ENCODE measurements around the gene SORT1.

The SORT1 gene

DNA sequence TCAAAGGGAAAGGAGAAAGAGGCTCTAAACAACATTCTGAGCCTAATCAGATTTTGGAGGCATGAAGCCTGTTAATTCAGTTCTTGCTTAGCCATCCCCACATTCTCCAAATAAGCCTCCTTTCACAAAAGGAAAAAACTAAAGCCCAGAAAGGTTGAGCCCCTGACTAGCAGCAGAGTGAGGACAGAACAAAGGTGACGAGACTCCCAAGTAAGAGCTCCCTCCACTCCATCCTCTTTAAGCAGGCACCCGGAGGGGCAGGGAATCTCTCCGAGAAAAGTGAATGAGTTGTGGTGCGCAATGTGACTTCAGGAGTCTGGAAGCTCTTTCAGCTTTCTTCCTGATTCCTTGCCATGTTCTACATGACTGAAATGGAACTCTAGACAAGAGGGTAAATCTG is 47.5 kb downstream of the SORT1 start:
- no peak overlapping the region for H3K4me3 ChIP-seq (ENCODE audit: control insufficient read depth, low read depth, low read length)
- DNase-seq (ENCODE audit: low read depth): no peak
- TF ChIP-seq, protein P1, sequence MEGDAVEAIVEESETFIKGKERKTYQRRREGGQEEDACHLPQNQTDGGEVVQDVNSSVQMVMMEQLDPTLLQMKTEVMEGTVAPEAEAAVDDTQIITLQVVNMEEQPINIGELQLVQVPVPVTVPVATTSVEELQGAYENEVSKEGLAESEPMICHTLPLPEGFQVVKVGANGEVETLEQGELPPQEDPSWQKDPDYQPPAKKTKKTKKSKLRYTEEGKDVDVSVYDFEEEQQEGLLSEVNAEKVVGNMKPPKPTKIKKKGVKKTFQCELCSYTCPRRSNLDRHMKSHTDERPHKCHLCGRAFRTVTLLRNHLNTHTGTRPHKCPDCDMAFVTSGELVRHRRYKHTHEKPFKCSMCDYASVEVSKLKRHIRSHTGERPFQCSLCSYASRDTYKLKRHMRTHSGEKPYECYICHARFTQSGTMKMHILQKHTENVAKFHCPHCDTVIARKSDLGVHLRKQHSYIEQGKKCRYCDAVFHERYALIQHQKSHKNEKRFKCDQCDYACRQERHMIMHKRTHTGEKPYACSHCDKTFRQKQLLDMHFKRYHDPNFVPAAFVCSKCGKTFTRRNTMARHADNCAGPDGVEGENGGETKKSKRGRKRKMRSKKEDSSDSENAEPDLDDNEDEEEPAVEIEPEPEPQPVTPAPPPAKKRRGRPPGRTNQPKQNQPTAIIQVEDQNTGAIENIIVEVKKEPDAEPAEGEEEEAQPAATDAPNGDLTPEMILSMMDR (IDR thresholded peaks at IDR 0.05; ENCODE audit: control insufficient read depth, insufficient read depth, low read depth, low read length, missing control alignments): no peak

DNA sequence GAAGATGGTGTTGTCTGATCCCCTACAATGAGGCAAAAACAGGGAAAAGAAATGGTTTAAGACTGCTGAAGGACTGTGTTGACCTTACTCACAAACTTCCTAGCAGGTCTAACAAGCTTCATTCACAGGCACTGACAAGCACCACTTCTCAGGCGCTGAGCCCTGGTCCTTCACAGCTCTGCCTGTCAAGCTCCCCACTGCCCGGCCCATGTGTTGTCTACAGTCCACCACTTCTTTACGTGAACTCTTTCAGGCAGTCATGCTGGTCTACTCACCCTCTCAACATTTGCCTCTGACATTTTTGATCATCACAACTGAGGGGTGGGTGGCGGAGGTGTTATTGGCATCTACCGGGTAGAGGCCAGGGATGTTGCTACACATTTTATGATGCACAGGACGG is 50.2 kb downstream of the SORT1 start:
- DNase-seq (ENCODE audit: low read depth): no peak
- H3K4me3 ChIP-seq (ENCODE audit: control insufficient read depth, low read depth, low read length): no peak overlapping the region
- TF ChIP-seq, protein P1 (IDR thresholded peaks at IDR 0.05; ENCODE audit: control insufficient read depth, insufficient read depth, low read depth, low read length, missing control alignments): no peak

DNA sequence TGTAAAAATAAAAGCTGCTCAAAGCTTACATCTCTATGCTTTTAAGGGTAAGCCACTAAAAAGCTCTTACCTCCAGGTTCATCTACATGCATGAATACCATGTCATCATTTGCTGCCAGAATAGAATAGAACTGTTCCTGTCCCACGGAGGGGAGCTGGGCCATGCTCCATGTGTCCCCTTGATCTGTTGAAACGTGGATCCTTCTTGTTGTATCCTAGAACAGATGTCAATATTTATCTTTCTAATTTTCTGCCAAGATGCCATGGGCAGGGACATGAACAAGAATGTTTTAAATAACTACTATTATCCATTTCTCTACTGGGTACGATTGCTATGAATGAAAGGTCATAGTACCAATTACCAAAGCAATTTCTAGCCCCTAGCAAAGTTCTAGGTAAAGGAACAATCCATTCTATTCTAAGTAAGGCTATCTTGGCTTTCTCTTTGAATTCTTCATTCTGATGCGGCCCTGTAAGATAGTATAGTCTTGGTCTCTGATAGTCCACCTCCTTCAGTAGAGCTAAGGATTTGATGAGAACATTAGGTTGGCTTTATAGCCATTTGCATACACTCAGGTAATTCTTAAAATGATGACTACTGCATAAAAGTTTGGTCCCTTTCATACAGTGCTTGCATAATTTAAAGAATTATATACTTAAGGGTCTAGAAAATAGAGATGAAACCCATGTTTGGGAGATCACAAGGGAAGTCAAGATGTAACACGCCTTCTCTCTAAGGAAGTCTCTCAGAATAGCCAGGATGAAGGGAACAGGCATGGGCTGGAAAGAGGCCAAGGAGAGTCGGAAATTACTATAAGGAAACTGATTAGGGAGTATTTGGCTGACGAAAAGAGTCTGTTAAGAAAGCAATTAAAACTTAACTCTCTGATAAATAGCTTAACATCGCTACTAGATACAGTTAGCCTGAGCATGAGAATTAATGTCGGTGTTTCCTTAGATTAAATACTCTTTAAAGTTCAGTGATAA is 55.5 kb downstream of the SORT1 start:
- no peak for DNase-seq (ENCODE audit: low read depth)
- H3K4me3 ChIP-seq (ENCODE audit: control insufficient read depth, low read depth, low read length): no peak overlapping the region
- TF ChIP-seq, protein P1 (IDR thresholded peaks at IDR 0.05; ENCODE audit: control insufficient read depth, insufficient read depth, low read depth, low read length, missing control alignments): no peak

DNA sequence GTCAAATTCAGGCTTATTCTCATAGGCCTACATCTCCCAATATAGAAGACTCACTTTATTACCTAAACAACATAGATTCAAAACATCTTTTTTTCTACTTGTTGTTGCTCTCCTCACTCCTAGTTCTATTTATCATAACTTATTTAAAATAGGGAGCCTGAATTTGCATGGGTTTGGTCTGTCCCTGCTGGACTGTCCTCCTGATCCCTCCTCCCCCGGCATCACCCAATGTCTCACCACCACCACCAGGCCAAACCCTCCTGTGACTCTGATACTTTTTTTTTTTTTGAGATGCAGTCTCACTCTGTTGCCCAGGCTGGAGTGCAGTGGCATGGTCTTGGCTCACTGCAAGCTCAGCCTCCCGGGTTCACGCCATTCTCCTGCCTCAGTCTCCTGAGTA is 59.1 kb downstream of the SORT1 start:
- H3K4me3 ChIP-seq (ENCODE audit: control insufficient read depth, low read depth, low read length): no peak overlapping the region
- TF ChIP-seq, protein P1 (IDR thresholded peaks at IDR 0.05; ENCODE audit: control insufficient read depth, insufficient read depth, low read depth, low read length, missing control alignments): no peak
- DNase-seq (ENCODE audit: low read depth): no peak

DNA sequence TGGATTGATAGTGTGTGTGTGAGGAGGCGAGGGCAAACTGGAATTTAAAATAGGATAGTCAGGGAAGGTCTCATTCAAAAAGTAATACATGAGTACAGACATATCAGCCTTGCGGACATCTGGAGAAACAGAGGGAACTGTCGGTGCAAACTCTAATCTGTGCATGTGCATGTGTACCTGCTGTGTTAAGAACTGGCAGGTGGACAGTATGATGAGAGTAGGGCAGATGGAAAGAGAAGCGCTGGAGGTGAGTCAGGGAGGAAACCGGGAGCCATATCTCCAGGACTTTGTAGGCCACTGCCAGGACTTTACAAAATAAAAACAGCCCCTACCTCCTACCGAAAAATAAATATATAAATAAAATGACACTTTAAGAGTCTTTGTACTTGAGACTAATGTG is 59.6 kb downstream of the SORT1 start:
- TF ChIP-seq, protein P1 (IDR thresholded peaks at IDR 0.05; ENCODE audit: control insufficient read depth, insufficient read depth, low read depth, low read length, missing control alignments): no peak
- H3K4me3 ChIP-seq (ENCODE audit: control insufficient read depth, low read depth, low read length): no peak overlapping the region
- no peak for DNase-seq (ENCODE audit: low read depth)

DNA sequence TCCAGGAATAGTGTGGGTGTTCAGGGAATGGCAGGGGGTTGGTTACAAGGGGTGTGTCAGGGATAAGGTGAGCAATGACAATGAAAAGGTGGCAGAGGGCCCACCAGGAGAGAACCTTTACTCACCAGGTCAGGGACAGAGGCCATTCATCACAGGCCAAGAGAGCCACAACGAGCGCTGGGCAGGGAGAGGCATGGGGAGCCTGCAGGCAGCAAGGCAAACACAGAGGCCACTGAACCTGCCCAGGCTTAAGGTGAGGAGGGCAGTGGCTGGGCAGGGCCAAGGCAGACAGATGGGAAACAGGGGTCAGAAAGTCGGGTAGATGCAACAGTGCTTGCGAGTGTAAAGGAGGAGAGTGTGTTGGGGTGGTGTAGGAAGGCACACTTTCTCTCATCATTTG is 62.6 kb downstream of the SORT1 start:
- TF ChIP-seq, protein P1 (IDR thresholded peaks at IDR 0.05; ENCODE audit: control insufficient read depth, insufficient read depth, low read depth, low read length, missing control alignments): no peak
- DNase-seq (ENCODE audit: low read depth): no peak
- H3K4me3 ChIP-seq (ENCODE audit: control insufficient read depth, low read depth, low read length): no peak overlapping the region

All from AG09309 (cell line).